ELF-1 (cell line): Measurements from ENCODE around the gene SIX1.

Experiments
- DNase-seq: peaks from one replicate; pipeline ENCODE4 v3.0.0-alpha.2; 2016; ENCODE audit warnings: low read depth, low spot score

The SIX1 gene

GRCh38 chr14:60648934-60649874 lies at the start of gene SIX1:
SIX1 (minus strand) TSS chr14:60649477; CDS start chr14:60649189, 288 bp downstream.
- peak; percentile 92 for DNase-seq

DNA sequence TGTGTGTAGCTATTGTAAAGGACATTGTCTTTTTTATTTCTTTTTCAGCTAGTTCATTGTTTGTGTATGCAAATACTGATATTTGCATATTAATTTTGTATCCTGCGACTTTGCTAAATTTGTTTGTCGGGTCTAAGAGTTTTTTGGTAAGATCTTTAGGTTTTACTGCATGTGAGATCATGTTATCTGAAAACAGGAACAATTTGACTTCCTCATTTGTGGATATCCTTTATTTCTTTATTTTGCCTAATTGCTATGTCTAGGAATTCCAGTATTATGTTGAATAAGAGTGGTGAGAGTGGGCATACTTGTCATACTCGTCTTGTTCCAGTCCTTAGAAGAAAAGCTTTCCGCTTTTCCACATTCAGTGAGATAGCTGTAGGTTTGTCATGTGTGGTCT lies 46.0 kb upstream of the SIX1 start:
- DNase-seq = no peak

GRCh38 chr14:60691383-60692113 lies 42.3 kb upstream of the SIX1 start:
- no peak for DNase-seq

DNA sequence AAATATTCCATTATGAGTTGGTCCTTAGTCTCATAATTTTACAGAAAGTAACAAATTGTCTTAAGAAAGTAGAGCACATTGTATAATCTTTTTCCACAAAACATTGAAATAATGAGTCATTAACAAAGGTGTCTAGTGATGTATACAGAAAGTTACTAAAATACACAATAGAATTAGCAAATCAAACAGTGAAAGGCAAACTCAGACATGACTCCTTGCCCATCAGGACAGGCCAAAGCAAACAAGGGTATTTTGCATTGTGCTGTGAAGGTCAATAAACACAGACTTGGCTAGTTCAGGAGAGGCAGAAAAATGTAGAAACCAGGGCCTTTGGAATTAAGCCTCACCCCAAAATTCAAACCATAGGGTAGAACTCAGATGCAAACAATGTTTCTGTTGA lies 37.6 kb upstream of the SIX1 start:
- no peak for DNase-seq

DNA sequence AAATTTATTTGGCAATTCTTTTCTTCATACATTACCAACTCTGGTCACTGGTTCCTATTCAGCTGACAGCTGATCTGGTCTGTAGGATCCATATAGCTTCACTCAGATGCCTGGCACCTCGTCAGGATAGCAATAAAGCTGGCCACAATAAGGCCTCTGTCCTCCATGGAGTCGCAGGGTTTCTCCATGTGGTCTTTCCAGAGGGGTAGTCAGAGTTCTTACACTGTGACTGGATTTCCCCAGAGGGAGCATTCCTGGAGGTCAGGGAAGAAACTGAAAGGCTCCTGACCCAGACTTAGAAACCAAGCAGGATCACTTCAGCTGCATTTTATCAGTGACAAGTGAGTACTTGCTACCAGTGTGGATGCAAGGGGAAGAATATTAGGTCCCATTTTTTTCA lies 34.9 kb upstream of the SIX1 start:
- peak; percentile 37 for DNase-seq

- DNase-seq = no peak
Observed at GRCh38 chr14:60681271-60681670, 32.0 kb upstream of the SIX1 start.

DNA sequence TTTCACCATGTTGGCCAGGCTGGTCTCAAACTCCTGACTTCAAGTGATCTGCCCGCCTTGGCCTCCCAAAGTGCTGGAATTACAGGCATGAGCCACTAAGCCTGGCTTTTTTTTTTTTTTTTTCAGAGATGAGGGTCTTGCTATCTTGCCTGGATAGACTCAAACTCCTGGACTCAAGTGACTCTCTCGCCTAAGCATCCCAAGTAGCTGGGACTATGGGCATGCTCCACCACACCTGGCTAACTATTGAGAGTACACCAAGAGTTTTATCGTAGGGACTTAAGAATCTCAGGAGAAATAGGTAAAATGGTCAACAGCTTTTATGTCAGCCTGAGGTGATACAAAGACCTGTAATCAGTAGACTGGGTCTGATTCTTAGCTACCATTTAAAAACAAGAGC lies 31.2 kb upstream of the SIX1 start:
- DNase-seq = no peak

DNA sequence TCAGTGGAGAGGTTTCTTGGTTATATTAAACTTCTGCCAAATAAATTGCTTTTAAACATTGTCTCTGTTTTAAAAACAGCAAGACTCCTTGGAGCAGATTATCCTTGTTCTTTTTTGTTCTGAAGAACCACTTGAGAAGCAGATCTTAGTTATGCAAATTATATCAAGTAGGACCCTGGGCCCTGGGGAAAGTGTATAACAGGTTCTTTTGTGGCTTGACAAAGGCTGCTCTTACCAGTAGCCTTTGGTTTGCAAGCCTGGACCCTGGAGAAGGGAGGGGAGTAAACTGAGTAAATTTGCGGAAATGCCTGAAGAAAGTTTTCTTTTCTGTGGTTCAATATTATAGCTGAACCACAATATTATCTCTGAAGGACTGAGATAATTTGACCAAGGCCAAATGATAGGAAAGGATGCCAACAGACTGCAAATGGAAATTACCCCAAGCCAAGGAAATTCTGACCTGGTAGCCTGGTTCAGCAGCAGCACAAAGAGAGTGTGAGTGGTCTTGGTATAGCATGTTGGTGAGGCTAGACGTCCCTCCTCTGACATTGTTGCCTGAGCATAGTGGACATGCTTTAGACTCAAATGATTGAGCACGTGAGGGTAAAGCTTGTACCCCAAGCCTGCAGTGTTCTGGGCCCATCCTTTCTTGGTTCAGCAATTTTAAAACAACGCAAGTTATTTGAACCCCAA lies 30.4 kb upstream of the SIX1 start:
- peak; percentile 42 for DNase-seq

DNA sequence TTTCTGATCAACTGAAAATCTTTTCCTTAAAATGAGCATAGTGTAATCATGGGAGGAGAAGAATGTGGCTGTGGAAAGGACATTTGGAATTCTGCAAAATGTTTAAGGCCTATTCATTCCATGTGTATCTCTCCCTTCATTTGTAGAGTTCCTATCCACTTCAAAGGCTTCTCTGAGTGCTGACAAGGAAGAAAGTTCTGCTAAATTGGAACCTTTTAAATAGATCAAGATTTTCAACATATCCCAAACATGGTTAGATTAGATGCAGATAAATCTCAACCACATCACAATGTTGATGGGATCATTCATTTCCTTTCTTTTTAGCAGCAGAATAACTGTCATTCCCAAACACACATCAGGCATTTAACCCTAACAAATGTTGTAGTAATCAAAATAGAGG lies 28.4 kb upstream of the SIX1 start:
- DNase-seq = no peak

DNA sequence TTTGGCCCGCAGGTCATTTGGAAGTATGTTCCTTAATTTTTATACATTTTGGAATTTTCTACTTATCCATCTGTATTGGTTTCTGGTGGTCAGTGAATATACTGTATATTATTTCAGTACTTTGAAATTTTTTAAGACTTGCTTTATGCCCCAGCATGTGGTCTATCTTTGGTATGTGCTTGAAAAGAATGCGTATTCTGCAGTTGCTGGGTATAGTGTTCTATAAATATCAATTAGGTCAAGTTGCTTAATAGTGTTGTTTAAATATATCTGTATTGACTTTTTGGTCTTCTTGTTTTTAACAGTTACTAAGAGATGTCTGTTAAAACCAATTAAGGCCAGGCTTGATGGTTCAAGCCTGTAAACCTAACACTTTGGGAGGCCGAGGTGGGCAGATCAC lies 21.7 kb upstream of the SIX1 start:
- no peak for DNase-seq

DNA sequence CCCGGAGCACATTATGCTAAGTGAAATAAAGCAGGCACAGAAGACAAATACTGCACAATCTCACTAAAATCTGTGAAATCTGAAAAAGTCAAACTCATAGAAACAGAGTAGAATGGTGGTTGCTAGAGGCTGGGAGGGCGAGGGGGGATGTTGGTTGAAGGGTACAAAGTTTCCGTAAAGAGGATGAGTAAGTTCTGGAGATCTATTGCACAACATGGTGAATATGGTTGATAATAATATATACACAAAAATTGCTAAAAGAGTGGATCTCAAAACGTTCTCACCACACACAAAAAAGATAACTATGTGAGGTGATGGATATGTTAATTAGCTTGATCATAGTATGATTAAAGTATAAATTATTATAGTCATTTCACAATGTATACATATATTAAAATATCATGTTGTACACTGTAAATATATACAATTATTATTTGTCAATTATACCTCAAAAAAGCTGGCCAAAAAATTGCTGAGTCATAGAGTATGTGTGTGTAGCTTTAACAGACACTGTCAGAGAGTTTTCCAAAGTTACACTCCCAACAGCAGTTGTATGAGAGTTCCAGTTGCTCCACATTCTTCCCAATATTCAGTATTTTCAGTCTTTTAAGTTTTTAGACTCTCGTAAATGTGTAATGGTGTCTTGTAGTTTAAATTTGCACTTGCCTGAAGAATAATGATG lies 19.3 kb upstream of the SIX1 start:
- no peak for DNase-seq

DNA sequence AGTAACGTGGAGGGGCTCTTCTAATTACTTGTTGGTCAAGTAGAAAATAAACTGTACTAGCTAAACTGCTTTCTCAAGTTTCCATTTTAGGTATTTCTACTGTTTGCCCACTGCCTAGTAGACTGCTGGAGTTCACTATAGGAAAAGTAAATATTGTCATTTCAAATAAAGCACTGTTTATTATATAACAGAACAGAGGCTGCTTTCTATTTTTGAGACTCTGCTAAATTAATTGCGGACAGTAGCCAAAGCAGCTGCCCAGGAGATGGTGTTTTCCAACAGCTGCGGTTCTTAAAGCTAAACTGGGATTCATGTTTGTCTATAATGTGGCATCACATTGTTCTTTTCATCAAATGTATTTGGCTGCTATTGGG lies 15.9 kb upstream of the SIX1 start:
- DNase-seq = no peak

- no peak for DNase-seq
Observed at GRCh38 chr14:60662982-60663381, 13.7 kb upstream of the SIX1 start.

GRCh38 chr14:60661721-60662120 lies 12.4 kb upstream of the SIX1 start:
- DNase-seq = no peak

DNA sequence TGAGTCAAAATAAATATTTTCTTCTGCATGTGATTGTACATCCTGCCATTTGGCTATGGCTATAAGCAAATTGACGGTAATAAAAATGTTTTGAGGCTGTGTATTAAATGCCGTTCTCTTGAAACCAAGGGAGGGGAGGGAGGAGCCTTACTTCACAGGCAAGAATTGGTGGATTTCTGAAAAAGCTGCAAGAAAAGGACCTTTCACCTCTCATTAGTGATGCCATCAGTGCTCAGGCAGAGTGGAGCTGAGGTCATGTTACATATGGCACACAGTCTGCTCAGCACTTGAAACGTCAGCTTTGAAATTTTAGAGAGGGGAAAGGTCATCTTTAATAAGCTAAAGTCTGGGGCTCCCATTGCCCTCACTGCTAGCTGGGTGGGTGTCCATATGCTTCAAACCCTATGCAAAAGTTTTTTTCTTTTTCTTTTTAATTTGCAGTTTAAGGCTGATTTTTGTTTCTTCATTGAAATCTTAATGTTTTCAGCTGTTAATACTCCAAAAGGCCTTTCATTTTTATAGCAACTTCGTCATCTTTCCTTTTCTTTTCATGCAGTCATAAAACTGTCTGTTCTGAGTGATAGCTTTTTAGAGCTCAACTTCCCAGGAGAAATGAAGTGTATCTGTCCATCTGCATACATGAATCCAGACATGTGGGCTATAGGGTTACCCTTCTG lies 9.8 kb upstream of the SIX1 start:
- DNase-seq = no peak

DNA sequence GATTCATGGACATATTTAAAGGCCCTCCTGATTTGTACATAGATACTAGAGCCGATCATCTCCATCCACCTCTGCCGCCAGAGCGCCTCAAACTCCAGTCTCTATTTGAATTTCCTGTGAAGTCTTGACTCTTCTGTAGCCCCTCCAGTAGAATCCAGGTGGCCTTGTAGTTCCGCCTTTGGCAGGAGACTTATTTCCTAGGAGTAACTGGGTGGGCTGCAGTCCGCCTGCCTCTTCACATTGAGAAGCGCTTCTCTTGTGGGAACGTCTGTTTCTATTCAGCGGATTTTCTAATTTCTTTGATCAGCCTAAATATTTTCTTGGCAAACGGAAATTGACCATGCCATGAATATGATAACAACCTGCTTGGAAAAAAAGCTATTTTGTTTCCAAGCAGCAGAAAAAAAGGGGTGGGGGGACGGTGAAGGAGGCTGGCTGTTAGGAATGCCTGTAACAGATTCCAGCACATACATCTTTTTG lies 9.0 kb upstream of the SIX1 start:
- peak; percentile 36 for DNase-seq

DNA sequence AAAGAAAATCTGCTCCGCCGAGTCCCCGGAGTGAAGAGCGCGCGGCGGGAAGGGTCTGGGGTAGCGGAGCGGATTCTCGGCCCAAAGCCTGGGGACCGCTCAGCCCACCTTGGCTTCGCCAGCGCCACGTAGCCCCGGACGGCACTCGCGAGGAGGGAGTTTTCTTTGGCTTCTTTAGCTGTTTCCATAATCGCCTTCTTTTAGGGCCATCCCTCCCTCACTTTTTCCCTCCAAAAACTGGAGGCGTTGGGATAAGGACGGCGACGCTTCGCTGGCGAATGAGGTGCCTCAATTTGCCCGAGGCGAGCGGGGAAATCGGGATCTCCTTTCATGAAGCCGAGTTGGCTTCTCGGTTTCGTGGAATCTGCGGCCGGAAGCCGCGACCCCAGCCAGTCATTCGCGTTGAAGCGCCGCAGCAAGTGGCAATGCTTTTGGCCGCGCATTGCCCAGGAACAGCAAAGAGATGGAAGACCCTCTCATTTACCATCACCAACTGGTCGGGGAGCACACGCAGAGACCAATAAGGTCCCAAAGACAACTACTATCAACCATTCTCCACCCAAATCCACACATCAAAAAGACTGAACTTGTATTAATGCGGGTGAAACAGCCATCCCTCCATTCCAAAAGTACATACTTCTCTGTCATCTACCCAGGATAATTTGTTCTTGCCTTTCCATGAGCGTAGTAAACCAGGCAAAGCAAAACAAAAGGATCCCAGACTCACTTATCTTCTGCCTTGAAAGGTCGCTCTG lies 8.4 kb upstream of the SIX1 start:
- no peak for DNase-seq

- peak; percentile 86 for DNase-seq
Observed at GRCh38 chr14:60656686-60657455, 7.6 kb upstream of the SIX1 start.

DNA sequence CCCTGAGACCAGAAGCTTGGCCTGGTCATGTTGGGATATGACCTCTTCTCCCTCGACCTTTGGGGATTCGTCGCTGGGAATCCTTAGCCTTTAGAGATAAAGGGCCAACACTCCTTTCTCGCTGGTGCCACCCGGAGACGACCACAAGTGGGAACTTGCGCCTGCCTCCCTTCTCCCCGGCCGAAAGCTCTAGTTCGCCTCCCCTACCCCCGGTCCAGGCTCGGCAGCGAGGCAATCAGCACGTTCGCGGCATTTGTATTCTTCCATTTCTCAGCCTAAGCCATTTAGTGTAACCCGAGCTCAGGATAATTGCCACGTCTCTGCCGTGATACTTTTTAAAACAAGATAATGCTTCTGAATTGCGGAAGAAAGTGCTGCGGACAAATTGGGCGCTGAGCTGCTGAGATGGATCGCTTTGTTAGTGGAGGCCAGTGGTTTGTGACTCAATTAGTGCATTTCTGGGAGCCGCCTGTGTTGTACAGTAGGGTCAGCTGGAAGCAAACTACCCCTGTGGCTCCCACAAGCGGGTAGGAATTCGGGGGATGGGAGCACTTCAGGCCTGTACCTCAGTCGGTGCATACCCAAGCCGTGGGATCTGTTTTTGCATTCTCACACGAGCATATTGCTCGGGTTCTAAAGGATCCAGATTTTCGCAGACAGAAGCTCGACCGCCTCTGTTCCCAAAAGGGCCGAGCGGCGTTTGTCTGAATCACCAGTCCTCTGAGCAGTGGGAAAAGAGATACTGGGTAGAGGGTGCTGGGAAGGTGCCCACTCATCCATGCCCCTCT lies 6.8 kb upstream of the SIX1 start:
- peak; percentile 49 for DNase-seq
